ENCODE data around the gene GALNS. TPM values are rescaled to one million over a fixed set of nuclear protein-coding genes. Genes with fewer than 3 reads are reported as not detected.

Gene GALNS
- total and polyA plus RNA-seq, 2 of the 4 experiments (the other 2 are of a cell fraction): 7.2 to 32.5 TPM

GRCh38 chr16:88777471-88778270 lies 79.1 kb downstream of the GALNS start (continued):
- TF ChIP-seq CHD1 (IDR thresholded peaks at IDR 0.05; ENCODE audit: low read depth, low read length): no peak

GRCh38 chr16:88775825-88776224 lies 80.9 kb downstream of the GALNS start:
- in situ Hi-C loops (cut with MboI; ENCODE audit: low sequenced_read_pairs) (no loop called here), intact Hi-C loops (cut with micrococcal nuclease) (no loop called here), dilution Hi-C loops (cut with HindIII; ENCODE audit: low sequenced_read_pairs, unreplicated experiment) (no loop called here)
- TF ChIP-seq CTCF (conservative IDR thresholded peaks at IDR 0.05; ENCODE audit: low read depth, low read length): no peak
- no peak for TF ChIP-seq RAD21 (IDR thresholded peaks at IDR 0.05; ENCODE audit: low read length)
- no peak for TF ChIP-seq BHLHE40 (IDR thresholded peaks at IDR 0.05; ENCODE audit: low read depth, low read length)
- no peak for TF ChIP-seq SMC3 (IDR thresholded peaks at IDR 0.05; ENCODE audit: low read depth, low read length)
- no peak for TF ChIP-seq RFX5 (IDR thresholded peaks at IDR 0.05; ENCODE audit: low read depth, low read length)
- no peak for TF ChIP-seq RCOR1 (IDR thresholded peaks at IDR 0.05; ENCODE audit: insufficient replicate concordance, low read length)
- TF ChIP-seq CEBPB (IDR thresholded peaks at IDR 0.05; ENCODE audit: low read depth, low read length): no peak
- no peak for TF ChIP-seq MXI1 (IDR thresholded peaks at IDR 0.05; ENCODE audit: borderline replicate concordance, low read depth, low read length)
- no peak for TF ChIP-seq NFE2L2 (IDR thresholded peaks at IDR 0.05; ENCODE audit: low read depth, low read length)
- no peak for TF ChIP-seq ELK1 (IDR thresholded peaks at IDR 0.05; ENCODE audit: borderline replicate concordance, low read depth, low read length)
- TF ChIP-seq POLR2A (IDR thresholded peaks at IDR 0.05; ENCODE audit: low read depth, low read length): no peak
- no peak for TF ChIP-seq FOS (IDR thresholded peaks at IDR 0.05; ENCODE audit: low read depth, low read length)
- TF ChIP-seq CHD1 (IDR thresholded peaks at IDR 0.05; ENCODE audit: low read depth, low read length): no peak
- Histone ChIP-seq H2BK20ac (ENCODE audit: low read depth, low read length) (no peak overlapping the region), H3K56ac (ENCODE audit: extremely low read depth, insufficient read depth, low read length) (no peak overlapping the region), H3K27me3 (ENCODE audit: control insufficient read depth, insufficient read depth, low read length) (no peaks in the 10 kb centered on the region), H3K36me3 (ENCODE audit: control insufficient read depth, insufficient read depth, low read length) (peaks cover 3% of the 10 kb centered on the region; the same call in 1 of the 2 replicates), H3K79me1 (ENCODE audit: low read depth in 1 of 2, low read length in 2 of 2) (peaks cover 9 to 64% of the 10 kb centered on the region in 2 experiments), H3K4me3 (ENCODE audit: insufficient read depth, low read depth, low read length) (no peak overlapping the region), H3K4me1 (ENCODE audit: control insufficient read depth, insufficient read depth, low read length) (peaks cover 53% of the 10 kb centered on the region), H3K23ac (ENCODE audit: low read depth, low read length) (no peak overlapping the region), H2AK5ac (ENCODE audit: low read depth, low read length) (no peak overlapping the region), H4K5ac (ENCODE audit: low read depth, low read length) (no peak overlapping the region), H3K4me2 (ENCODE audit: low read depth, low read length) (no peak overlapping the region), H2AFZ (replicated peaks; ENCODE audit: low read length, poor library complexity) (no peak overlapping the region), H2BK120ac (ENCODE audit: low read depth, low read length) (no peak overlapping the region), H3K4ac (ENCODE audit: low read depth, low read length) (no peak overlapping the region), H3K9me3 (ENCODE audit: control insufficient read depth, insufficient read depth, low read length) (no peaks in the 10 kb centered on the region), H4K20me1 (ENCODE audit: insufficient read depth, low read length) (peaks cover 93% of the 10 kb centered on the region), H4K8ac (ENCODE audit: low read depth in 2 of 2, low read length in 2 of 2) (no peak overlapping the region), H3K9ac (ENCODE audit: low read depth, low read length) (no peak overlapping the region), H3K27ac (ENCODE audit: insufficient read depth, low read length) (no peak overlapping the region), H2BK5ac (ENCODE audit: low read depth, low read length, poor library complexity, severe bottlenecking) (no peak overlapping the region), H2AK9ac (replicated peaks; ENCODE audit: low read depth, low read length, poor library complexity) (no peak overlapping the region), H2BK15ac (ENCODE audit: low read depth, low read length) (no peak overlapping the region), H3K18ac (ENCODE audit: low read depth, low read length) (no peak overlapping the region), H4K91ac (ENCODE audit: insufficient read depth, low read depth, low read length) (no peak overlapping the region), H3K9me1 (ENCODE audit: insufficient read depth, low read length) (peaks cover 19% of the 10 kb centered on the region), H3K14ac (replicated peaks; ENCODE audit: low read depth, low read length) (no peak overlapping the region)
- ChIA-PET CTCF (no interaction called here), POLR2A (ENCODE audit: unreplicated experiment) (no interaction called here)
- WGBS, 2 experiments (ENCODE audit: extremely low coverage in 2 of 2, insufficient read length in 1 of 2): 98% methylated on average over 8 of the region's 18 CpGs; no CpG with 5 or more reads in 1 of the 2 experiments
- no TSS peak for BruUV-seq (replicated peaks)
- no peak for ATAC-seq (ENCODE audit: low read depth)
- no peak for DNase-seq

Measured in IMR-90 (cell line).